ENCODE data around the gene LIMS1. TPM values are rescaled to one million over a fixed set of nuclear protein-coding genes. Genes with fewer than 3 reads are reported as not detected.
"Not testable (repeated sequence)": the region's sequence is repeated elsewhere in the genome, so short reads cannot be mapped to it uniquely, and the experiment has no call there.

The LIMS1 gene
- total RNA-seq, 2 donors from 2014 or later = 35.6 to 86.5 TPM

GRCh38 chr2:108630567-108631405, 96.5 kb downstream of the LIMS1 start:
- no peak for ATAC-seq
- Mint-ChIP-seq H3K36me3 (peaks cover 0 to 18% of the 10 kb centered on the region in 2 donors), H3K9me3 (no peaks in the 10 kb centered on the region), H3K27ac (no peak overlapping the region)
- no peak for DNase-seq (ENCODE audit: low spot score in 2 of 2)

- Mint-ChIP-seq H3K36me3 (peaks cover 0 to 18% of the 10 kb centered on the region in 2 donors), H3K27ac (peak overlapping the region in 1 of 2 donors; percentile 61), H3K9me3 (no peaks in the 10 kb centered on the region)
- ATAC-seq (no peak), DNase-seq (ENCODE audit: low spot score in 2 of 2) (no peak)
Observed at GRCh38 chr2:108632332-108633160, 98.3 kb downstream of the LIMS1 start.

DNA sequence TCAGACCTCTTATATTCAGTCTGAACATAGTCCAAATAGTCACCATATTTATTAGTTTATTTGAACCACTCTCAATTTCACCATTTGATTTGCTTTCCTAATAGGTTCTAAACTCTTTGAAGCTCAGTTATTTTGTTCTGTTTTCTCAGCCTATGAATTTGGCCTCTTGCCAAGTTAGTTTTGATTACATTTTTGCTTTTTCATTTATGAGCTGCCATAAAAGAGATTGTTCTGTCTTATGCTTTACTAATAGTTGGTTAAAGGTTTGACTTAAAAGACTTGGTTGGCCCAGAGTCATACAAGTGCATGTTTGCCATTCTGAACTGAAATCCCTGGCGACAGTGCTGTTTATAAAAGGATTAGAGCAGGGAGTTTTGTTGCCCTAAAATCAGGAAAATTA, 99.1 kb downstream of the LIMS1 start:
- H3K27ac Mint-ChIP-seq = no peak overlapping the region
- peaks cover 0 to 18% of the 10 kb centered on the region in 2 donors for H3K36me3 Mint-ChIP-seq
- H3K9me3 Mint-ChIP-seq = no peaks in the 10 kb centered on the region
- DNase-seq (ENCODE audit: low spot score in 2 of 2) (no peak), ATAC-seq (no peak)

- Mint-ChIP-seq H3K36me3 (peaks cover 0 to 18% of the 10 kb centered on the region in 2 donors), H3K9me3 (no peaks in the 10 kb centered on the region), H3K27ac (peak overlapping the region; percentile 45 to 65)
- no peak for DNase-seq (ENCODE audit: low spot score in 2 of 2)
- no peak for ATAC-seq
Observed at GRCh38 chr2:108634011-108634410, 99.7 kb downstream of the LIMS1 start.

DNA sequence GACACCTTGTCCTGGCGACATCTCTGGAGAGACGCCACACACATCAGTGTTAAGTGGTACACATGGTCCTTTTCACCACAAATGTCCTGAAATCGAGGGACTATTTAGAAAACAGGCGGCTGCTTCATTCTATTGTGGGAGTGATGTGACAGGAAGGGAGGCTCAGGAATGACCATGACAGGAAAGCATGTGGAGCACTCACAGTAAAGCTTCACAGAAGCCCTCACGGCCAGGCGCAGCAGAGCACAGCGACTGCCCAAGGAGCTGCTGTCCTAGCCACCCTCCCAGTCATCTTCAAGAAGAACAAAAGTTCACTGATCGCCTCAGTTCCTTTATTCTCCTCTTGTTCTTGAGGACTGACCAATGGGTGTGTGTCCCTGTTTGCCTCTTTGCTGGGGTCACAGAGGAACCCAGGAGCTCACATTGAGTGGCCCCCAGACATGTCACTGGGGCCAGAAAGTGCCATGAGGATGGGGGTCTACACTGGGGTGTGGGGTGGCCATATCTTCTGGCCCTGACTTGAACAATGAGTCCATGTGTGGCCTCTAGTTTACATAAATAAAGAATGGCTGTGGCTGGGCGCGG, 100.4 kb downstream of the LIMS1 start:
- Mint-ChIP-seq H3K9me3 (no peaks in the 10 kb centered on the region), H3K27ac (peak overlapping the region; percentile 74 to 81), H3K36me3 (peaks cover 0 to 14% of the 10 kb centered on the region in 2 donors)
- DNase-seq (ENCODE audit: low spot score in 2 of 2) (no peak), ATAC-seq (no peak)

GRCh38 chr2:108635630-108636354, 101.5 kb downstream of the LIMS1 start:
- no peak for DNase-seq (ENCODE audit: low spot score in 2 of 2)
- peaks cover 0 to 7% of the 10 kb centered on the region in 2 donors for H3K36me3 Mint-ChIP-seq
- peak overlapping the region; percentile 1 to 74 for H3K27ac Mint-ChIP-seq
- no peaks in the 10 kb centered on the region for H3K9me3 Mint-ChIP-seq
- peak; percentile 15 to 49 for ATAC-seq

DNA sequence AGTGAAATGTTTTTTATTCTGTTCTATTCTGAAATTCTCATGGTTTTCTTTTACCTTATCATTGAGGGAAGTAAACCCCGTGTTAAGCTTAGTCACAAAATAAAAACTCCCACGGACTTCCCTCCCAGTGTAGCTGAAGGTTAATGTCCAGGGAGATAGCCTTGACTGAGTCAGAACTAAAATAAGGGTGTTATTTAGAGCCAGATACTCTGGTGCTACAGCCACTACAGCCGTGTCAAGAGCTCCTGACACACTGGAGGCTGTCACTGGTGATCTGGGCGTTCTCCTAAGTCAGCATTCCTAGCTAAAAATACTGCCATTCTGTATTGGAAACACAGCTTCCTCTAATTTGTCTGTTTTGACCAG, 103.0 kb downstream of the LIMS1 start:
- H3K9me3 Mint-ChIP-seq = no peaks in the 10 kb centered on the region
- no peak for DNase-seq (ENCODE audit: low spot score in 2 of 2)
- H3K36me3 Mint-ChIP-seq = peaks cover 0 to 6% of the 10 kb centered on the region in 2 donors
- peak in 1 of 2 donors; percentile 71 for ATAC-seq
- H3K27ac Mint-ChIP-seq = peak overlapping the region in 1 of 2 donors; percentile 35

DNA sequence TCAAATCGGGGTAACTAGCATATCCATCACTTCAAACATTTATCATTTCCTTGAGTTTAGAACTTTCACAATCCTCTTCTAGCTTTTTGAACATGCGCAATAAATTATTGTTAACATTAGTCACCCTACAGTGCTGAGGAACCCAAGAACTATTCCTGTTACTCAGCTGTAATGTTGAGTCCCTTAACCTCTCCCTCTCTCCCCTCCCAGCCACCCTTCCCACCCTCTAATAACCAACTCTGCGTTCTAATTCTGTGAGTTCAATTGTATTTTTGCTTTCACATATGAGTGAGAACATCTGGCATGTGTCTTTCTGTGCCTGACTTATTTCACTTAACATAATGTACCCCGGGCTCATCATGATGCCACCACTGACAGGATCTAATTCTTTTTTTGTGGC, 106.5 kb downstream of the LIMS1 start:
- peaks cover 0 to 17% of the 10 kb centered on the region in 2 donors for H3K36me3 Mint-ChIP-seq

DNA sequence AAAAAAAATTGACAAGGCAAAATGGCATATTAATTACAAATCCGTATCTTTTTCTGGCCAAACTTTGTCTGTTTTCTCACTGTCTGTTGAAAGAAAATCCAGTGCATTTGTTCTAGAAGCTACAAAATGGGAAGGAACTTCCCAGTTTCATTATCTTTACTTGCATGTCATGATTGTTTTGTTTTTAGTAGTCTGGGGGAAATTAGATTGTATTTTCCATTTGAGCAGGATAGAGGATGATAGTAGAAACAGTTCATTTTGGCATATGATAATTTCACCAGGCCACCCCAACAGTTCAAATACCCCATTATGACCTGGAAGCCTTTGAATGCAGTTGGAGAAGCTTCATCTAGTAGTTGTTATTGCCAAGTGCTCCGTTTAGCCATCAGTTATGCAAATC, 107.5 kb downstream of the LIMS1 start:
- DNase-seq (ENCODE audit: low spot score in 2 of 2) (no peak), ATAC-seq (no peak)
- peaks cover 0 to 6% of the 10 kb centered on the region in 2 donors for H3K9me3 Mint-ChIP-seq
- no peak overlapping the region for H3K27ac Mint-ChIP-seq
- peaks cover 0 to 27% of the 10 kb centered on the region in 2 donors for H3K36me3 Mint-ChIP-seq

More for the DNA sequence above, 106.5 kb downstream of the LIMS1 start:
- ATAC-seq (no peak), DNase-seq (ENCODE audit: low spot score in 2 of 2) (no peak)
- no peaks in the 10 kb centered on the region for H3K9me3 Mint-ChIP-seq
- peak overlapping the region in 1 of 2 donors; percentile 41 for H3K27ac Mint-ChIP-seq

DNA sequence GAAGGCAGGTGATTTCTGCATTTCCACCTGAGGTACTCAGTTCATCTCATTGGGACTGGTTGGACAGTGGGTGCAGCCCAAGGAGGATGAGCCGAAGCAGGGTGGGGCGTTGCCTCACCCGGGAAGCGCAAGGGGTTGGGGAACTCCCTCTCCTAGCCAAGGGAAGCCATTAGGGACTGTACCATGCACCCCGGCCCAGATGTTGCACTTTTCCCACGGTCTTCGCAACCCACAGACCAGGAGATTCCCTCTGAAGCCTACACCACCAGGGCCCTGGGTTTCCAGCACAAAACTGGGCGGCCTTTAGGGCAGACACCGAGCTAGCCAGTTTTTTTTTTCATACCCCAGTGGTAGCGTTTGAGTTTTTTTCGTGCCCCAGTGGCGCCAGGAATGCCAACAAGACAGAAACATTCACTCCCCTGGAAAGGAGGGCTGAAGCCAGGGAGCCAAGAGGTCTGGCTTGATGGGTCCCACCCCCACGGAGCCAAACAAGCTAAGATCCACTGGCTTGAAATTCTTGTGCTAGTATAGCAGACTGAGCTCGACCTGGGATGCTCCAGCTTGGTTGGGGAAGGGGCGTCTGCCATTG, 109.1 kb downstream of the LIMS1 start:
- Mint-ChIP-seq H3K36me3 (peaks cover 0 to 39% of the 10 kb centered on the region in 2 donors), H3K9me3 (peaks cover 0 to 6% of the 10 kb centered on the region in 2 donors), H3K27ac (no peak overlapping the region)
- no peak for ATAC-seq
- DNase-seq (ENCODE audit: low spot score in 2 of 2) = no peak

- peaks cover 0 to 39% of the 10 kb centered on the region in 2 donors for H3K36me3 Mint-ChIP-seq
- not testable (repeated sequence) for DNase-seq (ENCODE audit: low spot score in 2 of 2); H3K27ac Mint-ChIP-seq; ATAC-seq; H3K9me3 Mint-ChIP-seq
Observed at GRCh38 chr2:108643862-108644261, 109.6 kb downstream of the LIMS1 start.

DNA sequence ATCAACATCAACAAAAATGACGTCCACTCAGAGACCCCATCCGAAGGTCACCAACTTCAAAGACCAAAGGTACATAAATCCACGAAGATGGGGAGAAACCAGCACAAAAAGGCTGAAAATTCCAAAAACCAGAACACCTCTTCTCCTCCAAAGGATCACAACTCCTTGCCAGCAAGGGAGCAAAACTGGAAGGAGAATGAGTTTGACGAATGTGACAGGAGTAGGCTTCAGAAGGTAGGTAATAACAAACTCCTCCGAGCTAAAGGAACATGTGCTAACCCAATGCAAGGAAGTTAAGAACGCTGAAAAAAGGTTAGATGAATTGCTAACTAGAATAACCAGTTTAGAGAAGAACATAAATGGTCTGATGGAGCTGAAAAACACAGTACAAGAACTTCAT, 110.2 kb downstream of the LIMS1 start:
- H3K36me3 Mint-ChIP-seq = peaks cover 0 to 39% of the 10 kb centered on the region in 2 donors
- not testable (repeated sequence) for H3K9me3 Mint-ChIP-seq; DNase-seq (ENCODE audit: low spot score in 2 of 2); H3K27ac Mint-ChIP-seq; ATAC-seq

- H3K27ac Mint-ChIP-seq; DNase-seq (ENCODE audit: low spot score in 2 of 2); H3K9me3 Mint-ChIP-seq; ATAC-seq: not testable (repeated sequence)
- peaks cover 0 to 34% of the 10 kb centered on the region in 2 donors for H3K36me3 Mint-ChIP-seq
Observed at GRCh38 chr2:108648796-108649195, 114.5 kb downstream of the LIMS1 start.

DNA sequence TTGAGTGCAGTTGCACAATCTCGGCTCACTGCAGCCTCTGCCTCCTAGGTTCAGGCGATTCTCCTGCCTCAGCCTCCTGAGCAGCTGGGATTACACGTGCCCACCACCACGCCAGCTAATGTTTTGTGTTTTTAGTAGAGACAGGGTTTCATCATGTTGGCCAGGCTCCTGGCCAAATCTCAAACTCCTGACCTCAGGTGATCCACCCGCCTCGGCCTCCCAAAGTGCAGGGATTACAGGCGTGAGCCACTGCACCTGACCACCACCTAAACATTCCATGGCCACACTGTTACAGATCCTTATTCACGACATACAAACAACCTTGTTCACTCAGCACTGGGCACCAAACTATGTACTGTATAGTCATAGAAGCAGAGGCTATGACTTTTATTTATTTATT, 116.2 kb downstream of the LIMS1 start:
- Mint-ChIP-seq H3K27ac (peak overlapping the region in 1 of 2 donors; percentile 60), H3K36me3 (peaks cover 0 to 25% of the 10 kb centered on the region in 2 donors)
- DNase-seq (ENCODE audit: low spot score in 2 of 2); ATAC-seq; H3K9me3 Mint-ChIP-seq: not testable (repeated sequence)

- ATAC-seq = peak; percentile 2 to 6
- peak overlapping the region in 1 of 2 donors; percentile 60 for H3K27ac Mint-ChIP-seq
- peaks cover 0 to 15% of the 10 kb centered on the region in 2 donors for H3K36me3 Mint-ChIP-seq
- H3K9me3 Mint-ChIP-seq; DNase-seq (ENCODE audit: low spot score in 2 of 2): not testable (repeated sequence)
Observed at GRCh38 chr2:108651468-108651867, 117.2 kb downstream of the LIMS1 start.

Data from activated naive CD4-positive, alpha-beta T cell treated with anti-CD3 and anti-CD28 coated beads, Interleukin-2, amount 50 U/mL, for 72 hours (primary cell).